HepG2 (cell line): ENCODE data around the gene NELFCD. TPM values are rescaled to one million over a fixed set of nuclear protein-coding genes. Genes with fewer than 3 reads are reported as not detected.

Source experiments
- DNMT1 ChIP-seq: sonication (generic); formaldehyde crosslinking; IDR thresholded peaks from 2 replicates; pipeline ENCODE4 v1.5.1; 2020; ENCODE audit warnings: mild to moderate bottlenecking, missing genetic modification reagents
- GABPB1 ChIP-seq: IDR thresholded peaks from 2 replicates; pipeline ENCODE4 v1.6.1; 2016; ENCODE audit warnings: mild to moderate bottlenecking, missing genetic modification reagents, moderate library complexity, missing compliant biosample characterization
- GFI1 ChIP-seq: sonication (generic); formaldehyde crosslinking; IDR thresholded peaks from 2 replicates; pipeline ENCODE4 v1.5.0; 2020; ENCODE audit warnings: missing genetic modification reagents, mild to moderate bottlenecking, borderline replicate concordance
- HHEX ChIP-seq: IDR thresholded peaks from 2 replicates; pipeline ENCODE4 v1.6.1; 2016; ENCODE audit warnings: control low read depth
- HNF4A ChIP-seq: sonication (generic); formaldehyde crosslinking; IDR thresholded peaks from 2 replicates; pipeline ENCODE4 v1.4.0; 2020; ENCODE audit warnings: missing genetic modification reagents
- KMT2A ChIP-seq: sonication (generic); formaldehyde crosslinking; IDR thresholded peaks from 2 replicates; pipeline ENCODE4 v1.4.0; 2020; ENCODE audit warnings: missing genetic modification reagents
- MLLT10 ChIP-seq: sonication (generic); formaldehyde crosslinking; IDR thresholded peaks from 2 replicates; pipeline ENCODE4 v1.4.0; 2020; ENCODE audit warnings: missing genetic modification reagents
- NFATC3 ChIP-seq: sonication (generic); formaldehyde crosslinking; IDR thresholded peaks from 2 replicates; pipeline ENCODE4 v1.5.1; 2020; ENCODE audit warnings: mild to moderate bottlenecking, missing genetic modification reagents
- RBAK ChIP-seq: sonication (generic); formaldehyde crosslinking; IDR thresholded peaks from 2 replicates; pipeline ENCODE4 v1.5.1; 2020; ENCODE audit warnings: mild to moderate bottlenecking, missing genetic modification reagents
- SRF ChIP-seq: IDR thresholded peaks from 2 replicates; pipeline ENCODE4 v1.6.1; 2011; ENCODE audit warnings: mild to moderate bottlenecking, low read depth, low read length, moderate library complexity
- SRSF4 ChIP-seq: fragments of 200-400 bp; formaldehyde crosslinking; IDR thresholded peaks from one replicate; pipeline ENCODE4 v1.6.1; 2018; ENCODE audit warnings: mild to moderate bottlenecking, low read depth, low read length, moderate library complexity; ENCODE audit not compliant: poor library complexity, severe bottlenecking
- TOE1 ChIP-seq: sonication (generic); formaldehyde crosslinking; IDR thresholded peaks from 2 replicates; pipeline ENCODE4 v1.4.0; 2020; ENCODE audit warnings: mild to moderate bottlenecking, missing genetic modification reagents
- ZBTB7B ChIP-seq: sonication (generic); formaldehyde crosslinking; IDR thresholded peaks from 2 replicates; pipeline ENCODE4 v1.4.0; 2020; ENCODE audit warnings: missing genetic modification reagents
- ZNF496 ChIP-seq: sonication (generic); formaldehyde crosslinking; IDR thresholded peaks from 2 replicates; pipeline ENCODE4 v1.8.1; 2023; ENCODE audit warnings: mild to moderate bottlenecking, moderate library complexity, missing genetic modification reagents; ENCODE audit not compliant: insufficient replicate concordance
- ZNF547 ChIP-seq: sonication (generic); formaldehyde crosslinking; IDR thresholded peaks from 2 replicates; pipeline ENCODE4 v1.5.1; 2020; ENCODE audit warnings: mild to moderate bottlenecking, missing genetic modification reagents
- polyA plus RNA-seq, 8 experiments: library from polyadenylated mRNA; depleted of rRNA in 3 of 8; stranded (reverse) in 7 of 8; unstranded in 1 of 8; fragments of >200 nt; fragmentation: Illumina TruSeq in 4 of 8; extraction: Trizol in 4 of 8; gene quantifications; 2 replicates each; pipeline versions ENCODE4 v1.2.1 to v1.2.3, GENCODE V29; 2011 to 2016; ENCODE audit warnings: low read depth in 4 of 8, missing spikeins in 1 of 8, mixed read lengths in 1 of 8; ENCODE audit not compliant: insufficient read depth in 1 of 8
- total RNA-seq, 5 experiments: library from RNA; depleted of rRNA; stranded (reverse); fragments of >200 nt; fragmentation: Illumina TruSeq; extraction: Trizol; gene quantifications; 2 replicates each; pipeline ENCODE4 v1.2.3, GENCODE V29; 2016; ENCODE audit warnings: low read depth in 1 of 5
- TF ChIP-seq, protein P1 (sequence below): sonication (generic); formaldehyde crosslinking; IDR thresholded peaks from 2 replicates; pipeline ENCODE4 v1.5.1; 2020; ENCODE audit warnings: missing genetic modification reagents, mild to moderate bottlenecking, borderline replicate concordance
- TF ChIP-seq, protein P2 (sequence below): sonication (generic); formaldehyde crosslinking; IDR thresholded peaks from 2 replicates; pipeline ENCODE4 v1.8.0; 2022; ENCODE audit warnings: missing genetic modification reagents, mild to moderate bottlenecking, moderate library complexity, borderline replicate concordance
- TF ChIP-seq, protein P3 (sequence below): sonication (generic); formaldehyde crosslinking; IDR thresholded peaks from 2 replicates; pipeline ENCODE4 v1.4.0; 2020; ENCODE audit warnings: mild to moderate bottlenecking, missing genetic modification reagents
- TF ChIP-seq, protein P4 (sequence below): sonication (generic); formaldehyde crosslinking; IDR thresholded peaks from 2 replicates; pipeline ENCODE4 v1.4.0; 2020; ENCODE audit warnings: missing genetic modification reagents
- TF ChIP-seq, protein P5 (sequence below): sonication (generic); formaldehyde crosslinking; IDR thresholded peaks from 2 replicates; pipeline ENCODE4 v1.8.0; 2022; ENCODE audit warnings: missing genetic modification reagents, mild to moderate bottlenecking, borderline replicate concordance

Gene NELFCD
- total and polyA plus RNA-seq, 2 of the 13 experiments (the other 11 are each of a cell fraction or from before 2014, with no cell fraction given) = 159 to 203 TPM

DNA sequence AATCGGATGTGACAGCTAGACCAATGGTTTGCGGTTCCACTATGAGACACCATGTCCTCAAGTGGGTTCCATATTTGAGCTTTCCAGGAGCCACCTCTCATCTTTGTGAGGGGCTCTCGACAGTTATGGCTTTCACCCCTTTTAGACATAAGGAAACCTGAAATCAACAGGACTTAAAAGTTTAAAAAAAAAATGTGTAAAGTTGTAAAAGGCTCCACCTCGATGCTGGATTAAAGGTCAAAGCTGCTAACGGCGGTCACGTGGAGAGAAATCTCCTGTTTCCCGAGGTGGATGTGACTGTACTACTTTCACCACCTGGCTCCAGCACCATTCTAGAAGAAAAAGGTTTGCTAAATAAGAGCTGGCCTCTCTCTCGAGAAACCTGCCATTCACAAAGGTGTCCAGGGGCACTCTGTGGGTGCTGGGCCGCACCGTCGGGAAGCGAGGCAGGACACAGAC is 50.5 kb downstream of the NELFCD start (continued):
- TF ChIP-seq, protein P1, sequence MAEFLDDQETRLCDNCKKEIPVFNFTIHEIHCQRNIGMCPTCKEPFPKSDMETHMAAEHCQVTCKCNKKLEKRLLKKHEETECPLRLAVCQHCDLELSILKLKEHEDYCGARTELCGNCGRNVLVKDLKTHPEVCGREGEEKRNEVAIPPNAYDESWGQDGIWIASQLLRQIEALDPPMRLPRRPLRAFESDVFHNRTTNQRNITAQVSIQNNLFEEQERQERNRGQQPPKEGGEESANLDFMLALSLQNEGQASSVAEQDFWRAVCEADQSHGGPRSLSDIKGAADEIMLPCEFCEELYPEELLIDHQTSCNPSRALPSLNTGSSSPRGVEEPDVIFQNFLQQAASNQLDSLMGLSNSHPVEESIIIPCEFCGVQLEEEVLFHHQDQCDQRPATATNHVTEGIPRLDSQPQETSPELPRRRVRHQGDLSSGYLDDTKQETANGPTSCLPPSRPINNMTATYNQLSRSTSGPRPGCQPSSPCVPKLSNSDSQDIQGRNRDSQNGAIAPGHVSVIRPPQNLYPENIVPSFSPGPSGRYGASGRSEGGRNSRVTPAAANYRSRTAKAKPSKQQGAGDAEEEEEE (CRISPR knock-in tag) = no peak
- no peak for TF ChIP-seq ZNF547 (CRISPR knock-in tag)
- TF ChIP-seq GFI1 = no peak; the same call in 1 of the 2 replicates
- TF ChIP-seq, protein P2, sequence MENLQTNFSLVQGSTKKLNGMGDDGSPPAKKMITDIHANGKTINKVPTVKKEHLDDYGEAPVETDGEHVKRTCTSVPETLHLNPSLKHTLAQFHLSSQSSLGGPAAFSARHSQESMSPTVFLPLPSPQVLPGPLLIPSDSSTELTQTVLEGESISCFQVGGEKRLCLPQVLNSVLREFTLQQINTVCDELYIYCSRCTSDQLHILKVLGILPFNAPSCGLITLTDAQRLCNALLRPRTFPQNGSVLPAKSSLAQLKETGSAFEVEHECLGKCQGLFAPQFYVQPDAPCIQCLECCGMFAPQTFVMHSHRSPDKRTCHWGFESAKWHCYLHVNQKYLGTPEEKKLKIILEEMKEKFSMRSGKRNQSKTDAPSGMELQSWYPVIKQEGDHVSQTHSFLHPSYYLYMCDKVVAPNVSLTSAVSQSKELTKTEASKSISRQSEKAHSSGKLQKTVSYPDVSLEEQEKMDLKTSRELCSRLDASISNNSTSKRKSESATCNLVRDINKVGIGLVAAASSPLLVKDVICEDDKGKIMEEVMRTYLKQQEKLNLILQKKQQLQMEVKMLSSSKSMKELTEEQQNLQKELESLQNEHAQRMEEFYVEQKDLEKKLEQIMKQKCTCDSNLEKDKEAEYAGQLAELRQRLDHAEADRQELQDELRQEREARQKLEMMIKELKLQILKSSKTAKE (CRISPR knock-in tag) = no peak
- no peak for TF ChIP-seq MLLT10 (CRISPR knock-in tag)
- TF ChIP-seq SRSF4 = no peak
- TF ChIP-seq DNMT1 (CRISPR knock-in tag) = no peak
- TF ChIP-seq KMT2A (CRISPR knock-in tag) = no peak
- TF ChIP-seq RBAK (CRISPR knock-in tag) = no peak
- TF ChIP-seq SRF = no peak
- TF ChIP-seq HHEX (CRISPR knock-in tag) = no peak
- no peak; the same call in 1 of the 2 replicates for TF ChIP-seq TOE1 (CRISPR knock-in tag)
- TF ChIP-seq GABPB1 (CRISPR knock-in tag) = no peak
- TF ChIP-seq HNF4A (CRISPR knock-in tag) = 0 out of 2 replicates have a peak, but pooled peaks have one; percentile 5
- TF ChIP-seq ZBTB7B (CRISPR knock-in tag) = peak; percentile 5; the same call in 1 of the 2 replicates
- TF ChIP-seq, protein P3, sequence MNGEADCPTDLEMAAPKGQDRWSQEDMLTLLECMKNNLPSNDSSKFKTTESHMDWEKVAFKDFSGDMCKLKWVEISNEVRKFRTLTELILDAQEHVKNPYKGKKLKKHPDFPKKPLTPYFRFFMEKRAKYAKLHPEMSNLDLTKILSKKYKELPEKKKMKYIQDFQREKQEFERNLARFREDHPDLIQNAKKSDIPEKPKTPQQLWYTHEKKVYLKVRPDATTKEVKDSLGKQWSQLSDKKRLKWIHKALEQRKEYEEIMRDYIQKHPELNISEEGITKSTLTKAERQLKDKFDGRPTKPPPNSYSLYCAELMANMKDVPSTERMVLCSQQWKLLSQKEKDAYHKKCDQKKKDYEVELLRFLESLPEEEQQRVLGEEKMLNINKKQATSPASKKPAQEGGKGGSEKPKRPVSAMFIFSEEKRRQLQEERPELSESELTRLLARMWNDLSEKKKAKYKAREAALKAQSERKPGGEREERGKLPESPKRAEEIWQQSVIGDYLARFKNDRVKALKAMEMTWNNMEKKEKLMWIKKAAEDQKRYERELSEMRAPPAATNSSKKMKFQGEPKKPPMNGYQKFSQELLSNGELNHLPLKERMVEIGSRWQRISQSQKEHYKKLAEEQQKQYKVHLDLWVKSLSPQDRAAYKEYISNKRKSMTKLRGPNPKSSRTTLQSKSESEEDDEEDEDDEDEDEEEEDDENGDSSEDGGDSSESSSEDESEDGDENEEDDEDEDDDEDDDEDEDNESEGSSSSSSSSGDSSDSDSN (CRISPR knock-in tag) = no peak; the same call in 1 of the 2 replicates
- TF ChIP-seq, protein P4, sequence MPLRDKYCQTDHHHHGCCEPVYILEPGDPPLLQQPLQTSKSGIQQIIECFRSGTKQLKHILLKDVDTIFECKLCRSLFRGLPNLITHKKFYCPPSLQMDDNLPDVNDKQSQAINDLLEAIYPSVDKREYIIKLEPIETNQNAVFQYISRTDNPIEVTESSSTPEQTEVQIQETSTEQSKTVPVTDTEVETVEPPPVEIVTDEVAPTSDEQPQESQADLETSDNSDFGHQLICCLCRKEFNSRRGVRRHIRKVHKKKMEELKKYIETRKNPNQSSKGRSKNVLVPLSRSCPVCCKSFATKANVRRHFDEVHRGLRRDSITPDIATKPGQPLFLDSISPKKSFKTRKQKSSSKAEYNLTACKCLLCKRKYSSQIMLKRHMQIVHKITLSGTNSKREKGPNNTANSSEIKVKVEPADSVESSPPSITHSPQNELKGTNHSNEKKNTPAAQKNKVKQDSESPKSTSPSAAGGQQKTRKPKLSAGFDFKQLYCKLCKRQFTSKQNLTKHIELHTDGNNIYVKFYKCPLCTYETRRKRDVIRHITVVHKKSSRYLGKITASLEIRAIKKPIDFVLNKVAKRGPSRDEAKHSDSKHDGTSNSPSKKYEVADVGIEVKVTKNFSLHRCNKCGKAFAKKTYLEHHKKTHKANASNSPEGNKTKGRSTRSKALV = no peak; the same call in 1 of the 2 replicates
- no peak for TF ChIP-seq ZNF496 (CRISPR knock-in tag)
- TF ChIP-seq NFATC3 = no peak
- TF ChIP-seq, protein P5, sequence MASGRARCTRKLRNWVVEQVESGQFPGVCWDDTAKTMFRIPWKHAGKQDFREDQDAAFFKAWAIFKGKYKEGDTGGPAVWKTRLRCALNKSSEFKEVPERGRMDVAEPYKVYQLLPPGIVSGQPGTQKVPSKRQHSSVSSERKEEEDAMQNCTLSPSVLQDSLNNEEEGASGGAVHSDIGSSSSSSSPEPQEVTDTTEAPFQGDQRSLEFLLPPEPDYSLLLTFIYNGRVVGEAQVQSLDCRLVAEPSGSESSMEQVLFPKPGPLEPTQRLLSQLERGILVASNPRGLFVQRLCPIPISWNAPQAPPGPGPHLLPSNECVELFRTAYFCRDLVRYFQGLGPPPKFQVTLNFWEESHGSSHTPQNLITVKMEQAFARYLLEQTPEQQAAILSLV = no peak
